C4-2B (cell line): ENCODE results near the gene PHPT1.
"Not testable (repeated sequence)": the region's sequence is repeated elsewhere in the genome, so short reads cannot be mapped to it uniquely, and the experiment has no call there.

Experiments
- H3K27ac ChIP-seq: fragments of 450-650 bp; 2 replicates; pipeline ENCODE4 v1.5.1; 2017
- CTCF ChIP-seq: fragments of 450-650 bp; conservative IDR thresholded peaks from 2 replicates; pipeline ENCODE4 v1.5.1; 2017; ENCODE audit warnings: mild to moderate bottlenecking
- ZFX ChIP-seq: fragments of 450-650 bp; IDR thresholded peaks from 2 replicates; pipeline ENCODE4 v1.6.1; 2017

PHPT1 gene

DNA sequence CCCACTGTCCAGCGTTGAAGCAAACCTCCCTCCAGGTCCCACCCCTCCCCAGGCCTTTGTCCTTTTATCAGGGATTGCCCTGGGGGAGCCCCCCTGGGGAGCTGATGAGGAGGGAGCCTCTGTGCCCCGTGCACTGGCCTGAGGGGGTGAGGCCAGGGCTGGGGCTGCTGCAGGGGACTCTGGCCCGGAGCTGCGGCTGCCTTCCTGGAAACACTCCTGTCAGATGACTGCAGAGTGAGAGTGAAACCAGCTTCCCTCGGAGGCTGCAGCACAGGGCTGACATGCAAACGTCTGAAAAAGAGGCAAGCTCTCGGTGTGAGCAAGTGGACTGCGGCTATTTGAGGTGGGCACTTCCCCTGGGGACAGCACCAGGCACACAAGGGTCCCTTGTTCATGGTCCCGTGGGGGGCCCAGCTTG lies 32.5 kb downstream of the PHPT1 start:
- no peak overlapping the region for H3K27ac ChIP-seq
- no peak for TF ChIP-seq ZFX
- no peak for TF ChIP-seq CTCF

DNA sequence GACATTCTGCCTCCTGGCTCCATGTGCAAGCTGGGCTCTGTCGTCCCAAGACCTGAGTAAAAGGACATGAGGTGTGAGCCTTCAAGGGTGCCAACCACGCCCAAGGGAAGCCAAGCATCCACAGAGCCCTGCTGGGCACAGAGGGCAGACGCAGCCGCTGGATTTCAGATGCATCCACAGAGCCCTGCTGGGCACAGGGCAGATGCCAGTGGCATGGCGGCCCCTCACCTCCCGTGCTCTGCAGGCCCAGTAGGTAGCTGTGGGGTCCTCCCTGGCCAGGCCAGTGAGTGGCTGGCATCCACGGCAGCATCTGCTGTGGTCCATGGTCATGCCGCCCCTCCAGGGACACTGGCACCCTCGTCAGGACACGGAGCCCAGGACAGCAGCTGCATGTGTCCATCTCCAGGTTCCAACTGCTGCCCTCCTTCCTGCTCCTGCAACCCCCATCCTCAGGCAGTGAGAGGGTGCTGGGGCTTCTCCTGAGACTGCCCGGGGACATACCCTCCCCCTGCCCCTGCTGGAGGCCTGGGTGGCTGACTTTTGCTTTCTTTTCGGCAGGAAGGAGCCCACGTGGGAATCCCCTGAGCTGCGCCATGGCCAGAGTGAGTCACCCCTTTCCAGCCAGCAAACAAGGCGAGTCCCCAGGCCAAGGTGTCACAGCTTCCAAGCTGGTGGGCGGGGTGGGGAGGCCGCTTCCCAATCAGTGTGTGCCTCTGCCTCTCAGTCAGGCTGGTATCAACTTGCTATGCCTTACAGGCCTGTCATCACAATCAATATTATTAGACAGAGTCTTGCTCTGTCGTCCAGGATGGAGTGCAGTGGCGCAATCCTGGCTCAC lies 33.1 kb downstream of the PHPT1 start:
- H3K27ac ChIP-seq = no peak overlapping the region

DNA sequence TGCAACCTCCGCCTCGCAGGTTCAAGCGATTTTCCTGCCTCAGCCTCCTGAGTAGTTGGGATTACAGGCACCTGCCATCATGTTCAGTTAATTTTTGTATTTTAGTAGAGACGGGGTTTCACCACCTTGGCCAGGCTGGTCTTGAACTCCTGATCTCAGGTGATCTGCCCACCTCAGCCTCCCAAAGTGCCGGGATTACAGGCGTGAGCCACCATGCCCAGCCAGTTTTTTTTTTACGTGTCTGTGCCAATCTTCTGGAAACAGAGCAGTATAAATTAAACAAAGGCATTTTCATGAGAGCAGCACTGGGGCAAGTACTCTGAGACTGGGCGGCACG lies 33.7 kb downstream of the PHPT1 start:
- not testable (repeated sequence) for H3K27ac ChIP-seq

More for the DNA sequence above, 33.1 kb downstream of the PHPT1 start:
- TF ChIP-seq ZFX (no peak), CTCF (no peak)

GRCh38 chr9:136883670-136884069 lies 34.5 kb downstream of the PHPT1 start:
- H3K27ac ChIP-seq = not testable (repeated sequence)

- H3K27ac ChIP-seq = peak within 1 kb of the TSS; percentile 97
- TF ChIP-seq ZFX (peak; percentile 43; the same call in 1 of the 2 replicates), CTCF (no peak)
Measured at GRCh38 chr9:136885950-136886578, 36.9 kb downstream of the PHPT1 start, which contains the start of gene TRAF2. TRAF2 (plus strand) TSS chr9:136886516; CDS start chr9:136898741, 12,225 bp downstream.

GRCh38 chr9:136886610-136887597 lies 37.7 kb downstream of the PHPT1 start:
- TF ChIP-seq CTCF (no peak), ZFX (peak; percentile 57; the same call in 1 of the 2 replicates)
- H3K27ac ChIP-seq = peak overlapping the region; percentile 97

DNA sequence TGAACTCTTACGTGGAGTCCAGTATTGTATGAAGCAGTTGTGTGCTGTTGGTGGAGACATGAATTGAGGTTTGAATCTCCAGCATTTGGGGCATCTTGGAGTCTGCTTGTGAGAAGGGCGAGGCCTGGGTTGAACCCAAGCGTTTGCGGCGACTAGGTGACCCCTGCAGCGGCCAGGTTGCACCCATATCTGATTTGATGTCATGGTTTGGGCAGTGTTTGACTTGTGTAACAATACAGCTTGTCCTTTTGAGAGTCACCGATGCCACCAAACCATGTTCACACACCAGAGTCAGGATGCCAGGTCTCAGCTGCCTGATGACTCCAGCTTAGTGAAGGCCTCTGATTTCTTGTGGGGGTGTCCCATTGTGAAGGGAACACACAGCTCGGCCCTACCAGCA lies 39.2 kb downstream of the PHPT1 start:
- no peak for TF ChIP-seq CTCF
- no peak for TF ChIP-seq ZFX
- H3K27ac ChIP-seq = no peak overlapping the region

DNA sequence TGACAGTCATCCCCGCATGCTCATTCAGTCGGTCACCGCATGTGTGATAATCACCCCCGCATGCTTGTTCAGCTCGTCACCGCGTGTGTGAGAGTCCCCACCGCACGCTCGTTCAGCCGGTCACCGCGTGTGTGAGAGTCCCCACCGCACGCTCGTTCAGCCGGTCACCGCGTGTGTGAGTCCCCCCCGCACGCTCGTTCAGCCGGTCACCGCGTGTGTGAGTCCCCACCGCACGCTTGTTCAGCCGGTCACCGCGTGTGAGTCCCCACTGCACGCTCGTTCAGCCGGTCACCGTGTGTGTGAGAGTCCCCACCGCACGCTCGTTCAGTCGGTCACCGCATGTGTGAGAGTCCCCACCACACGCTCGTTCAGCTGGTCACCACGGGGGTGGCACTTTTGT lies 40.6 kb downstream of the PHPT1 start:
- TF ChIP-seq CTCF = no peak
- TF ChIP-seq ZFX = no peak
- H3K27ac ChIP-seq = no peak overlapping the region
